Panc1 (cell line): ENCODE data around the gene PARG.
"Not testable (repeated sequence)": the region's sequence is repeated elsewhere in the genome, so short reads cannot be mapped to it uniquely, and the experiment has no call there.

Experiments used
- POLR2AphosphoS5 ChIP-seq: IDR thresholded peaks from 2 replicates; pipeline ENCODE4 v1.6.1; 2012; ENCODE audit warnings: mild to moderate bottlenecking, low read depth, low read length, moderate library complexity
- TF ChIP-seq, protein P1 (sequence below): fragments of 450-650 bp; IDR thresholded peaks from 2 replicates; pipeline ENCODE4 v1.5.1; 2017; ENCODE audit warnings: mild to moderate bottlenecking

GRCh38 chr10:49882327-49882726 lies 59.5 kb downstream of the PARG start:
- TF ChIP-seq POLR2AphosphoS5, result not testable (repeated sequence)
- TF ChIP-seq, protein P1, sequence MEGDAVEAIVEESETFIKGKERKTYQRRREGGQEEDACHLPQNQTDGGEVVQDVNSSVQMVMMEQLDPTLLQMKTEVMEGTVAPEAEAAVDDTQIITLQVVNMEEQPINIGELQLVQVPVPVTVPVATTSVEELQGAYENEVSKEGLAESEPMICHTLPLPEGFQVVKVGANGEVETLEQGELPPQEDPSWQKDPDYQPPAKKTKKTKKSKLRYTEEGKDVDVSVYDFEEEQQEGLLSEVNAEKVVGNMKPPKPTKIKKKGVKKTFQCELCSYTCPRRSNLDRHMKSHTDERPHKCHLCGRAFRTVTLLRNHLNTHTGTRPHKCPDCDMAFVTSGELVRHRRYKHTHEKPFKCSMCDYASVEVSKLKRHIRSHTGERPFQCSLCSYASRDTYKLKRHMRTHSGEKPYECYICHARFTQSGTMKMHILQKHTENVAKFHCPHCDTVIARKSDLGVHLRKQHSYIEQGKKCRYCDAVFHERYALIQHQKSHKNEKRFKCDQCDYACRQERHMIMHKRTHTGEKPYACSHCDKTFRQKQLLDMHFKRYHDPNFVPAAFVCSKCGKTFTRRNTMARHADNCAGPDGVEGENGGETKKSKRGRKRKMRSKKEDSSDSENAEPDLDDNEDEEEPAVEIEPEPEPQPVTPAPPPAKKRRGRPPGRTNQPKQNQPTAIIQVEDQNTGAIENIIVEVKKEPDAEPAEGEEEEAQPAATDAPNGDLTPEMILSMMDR, result not testable (repeated sequence)
